GM19099 (cell line): ENCODE data around the gene PCYT1A.

ENCODE experiments used
- POLR2A ChIP-seq: IDR thresholded peaks from 3 replicates; pipeline ENCODE4 v1.6.1; 2011; ENCODE audit warnings: low read depth; ENCODE audit not compliant: insufficient read length; ENCODE audit errors: extremely low read depth

PCYT1A gene

DNA sequence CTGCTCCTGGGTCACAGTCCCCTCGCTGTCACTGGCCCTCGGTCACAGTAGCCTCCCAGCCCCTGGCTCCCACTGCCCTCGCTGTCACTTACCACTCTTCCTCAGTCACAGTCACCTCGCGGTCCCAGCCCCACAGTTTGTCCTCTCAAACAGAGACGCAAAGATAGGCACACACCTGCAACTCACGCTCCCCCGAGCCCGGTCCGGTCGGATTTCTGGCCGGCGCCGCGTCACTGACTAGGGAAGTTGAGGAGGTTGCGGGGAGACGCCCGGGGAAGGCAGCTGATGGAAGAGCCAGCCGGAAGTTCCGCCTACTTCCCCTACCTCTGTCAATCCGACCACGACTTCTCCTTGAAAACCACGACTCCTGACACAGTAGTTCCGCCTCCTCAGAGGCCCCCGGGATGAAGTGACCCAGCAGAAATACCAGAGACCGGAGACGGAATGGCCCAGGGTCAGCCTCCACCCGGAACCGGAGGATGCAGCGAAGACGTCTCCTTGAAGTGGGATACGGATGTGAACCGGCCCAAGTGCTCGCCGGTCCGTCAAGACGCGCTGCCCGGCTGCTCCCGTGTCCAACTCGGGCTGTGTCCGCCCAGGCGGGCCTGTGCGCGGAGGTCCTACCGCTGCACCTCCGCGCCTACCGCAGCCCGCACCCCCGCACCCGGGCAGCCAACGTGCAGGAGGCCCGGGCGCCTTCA, at the start of gene PCYT1A:
PCYT1A (minus strand) TSS at position 287 of the 701 bp plus-strand sequence. CDS start 17,195 bp downstream, outside the sequence.
- TF ChIP-seq POLR2A, result peak; percentile 85

DNA sequence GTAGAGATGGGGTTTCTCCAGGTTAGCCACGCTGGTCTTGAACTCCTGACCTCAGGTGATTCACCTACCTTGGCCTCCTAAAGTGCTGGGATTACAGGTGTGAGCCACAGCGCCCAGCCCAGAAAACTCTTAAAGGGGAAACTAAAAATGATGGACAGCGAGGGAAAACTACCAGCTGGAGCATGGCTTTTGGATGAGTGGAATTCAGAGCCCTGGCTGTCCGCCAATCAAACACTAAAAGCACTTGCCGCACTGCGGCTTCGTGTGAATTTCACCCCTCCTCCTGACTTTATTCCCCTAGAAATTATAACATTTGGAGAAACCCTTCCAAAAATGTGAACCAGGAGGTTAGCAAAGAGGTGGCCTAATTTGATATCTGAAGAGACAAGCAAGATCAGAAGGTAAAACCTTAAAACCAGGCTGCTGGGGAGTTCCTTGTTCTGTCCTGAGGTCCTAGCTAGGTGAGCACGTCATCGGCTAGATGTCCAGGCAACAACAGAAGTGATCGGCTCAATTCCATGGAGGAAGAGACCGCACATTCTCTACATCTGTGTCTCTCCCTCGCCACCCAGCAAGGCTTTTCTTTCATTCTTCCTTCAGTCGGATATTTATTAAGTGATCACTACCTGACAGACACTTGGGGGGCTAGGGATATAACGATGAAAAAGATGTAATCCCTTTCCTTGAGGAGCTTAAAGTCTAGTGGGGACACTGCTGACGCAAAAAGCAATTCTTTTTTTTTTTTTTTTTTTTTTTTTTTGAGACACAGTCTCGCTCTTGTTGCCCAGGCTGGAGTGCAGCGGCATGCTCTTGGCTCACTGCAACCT, 49.0 kb upstream of the PCYT1A start:
- TF ChIP-seq POLR2A, result no peak

DNA sequence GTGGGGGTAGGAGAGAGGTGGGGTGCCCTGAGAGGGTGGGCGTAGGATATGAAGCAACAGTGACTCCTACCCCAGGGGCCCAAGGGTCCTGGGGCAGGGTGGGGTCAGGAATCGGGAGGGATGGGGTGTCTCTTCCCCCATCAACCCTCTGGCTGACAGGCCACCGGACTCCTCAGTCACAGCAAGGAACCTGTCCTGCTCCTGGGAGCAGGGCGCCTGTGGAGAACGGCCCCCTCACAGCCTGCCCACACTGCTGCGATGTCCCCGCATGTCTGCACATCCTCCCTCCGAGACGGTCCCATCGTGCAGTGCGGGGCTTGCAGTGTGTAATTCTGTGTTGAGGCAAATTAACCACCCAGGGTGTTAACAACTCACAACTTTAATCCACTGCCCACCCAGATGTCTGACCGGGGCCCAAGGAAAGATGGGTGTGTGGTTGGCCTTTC, 48.0 kb upstream of the PCYT1A start:
- no peak for TF ChIP-seq POLR2A

- TF ChIP-seq POLR2A, result no peak
Observed at GRCh38 chr3:196334982-196335381, 47.5 kb upstream of the PCYT1A start.

DNA sequence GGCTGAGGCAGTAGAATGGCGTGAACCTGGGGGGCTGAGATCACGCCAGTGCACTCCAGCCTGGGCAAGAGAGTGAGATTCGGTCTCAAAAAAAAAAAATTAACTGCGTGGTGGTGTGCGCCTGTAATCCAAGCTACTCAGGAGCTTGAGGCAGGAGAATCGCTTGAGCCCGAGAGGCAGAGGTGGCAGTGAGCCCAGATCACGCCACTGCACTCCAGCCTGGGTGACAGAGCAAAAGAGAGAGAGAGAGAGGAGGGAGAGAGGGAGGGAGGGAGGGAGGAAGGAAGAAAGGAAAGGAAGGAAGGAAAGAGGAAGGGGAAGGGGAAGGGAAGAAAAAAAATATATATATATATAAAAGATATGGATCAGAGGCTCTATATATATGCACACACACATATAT, 44.6 kb upstream of the PCYT1A start:
- TF ChIP-seq POLR2A, result no peak

DNA sequence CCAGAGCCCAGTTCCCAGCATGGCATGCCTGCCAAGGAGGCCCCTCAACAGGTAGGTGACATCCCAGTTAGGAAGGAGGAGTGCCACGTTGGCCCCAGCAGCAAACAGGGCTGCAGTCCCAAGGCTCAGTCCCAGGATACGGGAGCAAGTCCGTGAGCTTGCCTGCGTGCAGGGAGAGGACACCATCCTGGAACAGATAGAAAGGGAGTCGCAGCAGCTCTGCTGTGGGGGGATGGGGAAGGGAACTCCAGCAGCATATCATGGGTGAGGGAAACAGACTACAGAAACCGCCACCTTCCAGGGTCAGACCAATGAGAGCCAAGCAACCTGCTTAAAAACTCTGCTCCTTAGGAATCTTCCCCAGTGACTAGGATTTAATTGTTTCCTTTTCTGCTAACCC, 39.9 kb upstream of the PCYT1A start:
- no peak for TF ChIP-seq POLR2A

DNA sequence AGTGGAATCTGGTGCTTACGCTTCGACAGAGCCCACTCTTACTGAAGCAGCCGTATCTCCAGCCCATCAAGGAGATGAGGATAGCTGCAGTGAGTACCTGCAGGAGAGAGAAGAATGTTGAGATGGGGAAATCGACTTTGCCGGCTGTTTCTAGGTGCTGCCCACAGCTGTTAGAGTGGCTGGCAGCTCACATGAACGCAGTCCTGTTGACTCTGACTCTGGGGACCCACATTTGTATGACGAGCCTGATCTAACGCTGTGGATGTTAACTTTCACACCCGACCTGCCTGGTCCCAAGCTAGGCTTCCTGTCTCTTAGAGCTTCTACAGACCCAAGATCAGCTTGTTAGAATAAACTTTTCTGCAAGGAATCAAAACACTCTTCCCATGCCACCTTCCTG, 39.4 kb upstream of the PCYT1A start:
- no peak for TF ChIP-seq POLR2A

- no peak for TF ChIP-seq POLR2A
Observed at GRCh38 chr3:196323691-196324090, 36.2 kb upstream of the PCYT1A start.

- no peak for TF ChIP-seq POLR2A
Observed at GRCh38 chr3:196323016-196323415, 35.5 kb upstream of the PCYT1A start.

GRCh38 chr3:196321162-196321561, 33.6 kb upstream of the PCYT1A start:
- TF ChIP-seq POLR2A, result no peak

GRCh38 chr3:196320137-196320536, 32.6 kb upstream of the PCYT1A start:
- no peak for TF ChIP-seq POLR2A

GRCh38 chr3:196317687-196318467, 30.4 kb upstream of the PCYT1A start, which contains the start of gene DYNLT2B:
TSS of gene DYNLT2B (minus strand) at chr3:196318240. CDS start at chr3:196318152, 88 bp downstream.
- TF ChIP-seq POLR2A, result peak; percentile 91

DNA sequence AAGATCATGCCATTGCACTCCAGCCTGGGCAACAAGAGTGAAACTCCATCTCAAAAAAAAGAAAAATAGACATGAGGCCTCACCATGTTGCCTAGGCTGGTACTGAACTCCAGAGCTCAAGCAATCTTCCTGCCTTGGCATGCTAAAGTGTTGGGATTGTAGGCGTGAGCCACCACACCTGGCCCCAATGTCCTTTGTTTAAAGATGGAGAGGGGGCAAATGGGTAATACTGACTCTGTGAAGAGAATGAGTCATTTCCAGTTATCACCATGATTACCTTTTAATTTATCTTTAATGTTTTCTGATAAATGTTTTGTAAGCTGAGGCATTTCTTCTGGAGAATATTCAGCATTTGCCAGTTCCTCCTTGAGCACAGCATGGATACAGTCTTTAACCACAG, 28.3 kb upstream of the PCYT1A start:
- no peak for TF ChIP-seq POLR2A

GRCh38 chr3:196314597-196314996, 27.1 kb upstream of the PCYT1A start:
- TF ChIP-seq POLR2A, result no peak

GRCh38 chr3:196298521-196298920, 11.0 kb upstream of the PCYT1A start:
- no peak for TF ChIP-seq POLR2A
